Astrocyte (in vitro differentiated cells and primary cell): ENCODE data around the gene EMX2. TPM values are rescaled to one million over a fixed set of nuclear protein-coding genes. Genes with fewer than 3 reads are reported as not detected.

ENCODE experiments used
- DNase-seq: peaks from one replicate; pipeline ENCODE4 v3.0.0-alpha.2; 2010; ENCODE audit warnings: low read depth
- FAIRE-seq: peaks from 2 replicates; lab custom pipeline; 2011; peaks lifted over from hg19 to GRCh38; lab: Jason Lieb, UNC
- H2AFZ ChIP-seq: 2 replicates; pipeline ENCODE4 v1.6.0; 2012; ENCODE audit warnings: low read depth, low read length, inconsistent platforms
- H3K27ac ChIP-seq: 2 replicates; pipeline ENCODE4 v1.5.1; 2011; ENCODE audit warnings: low read depth, low read length, inconsistent platforms
- H3K27me3 ChIP-seq: 2 replicates; pipeline ENCODE4 v1.6.0; 2011; ENCODE audit warnings: low read length, inconsistent platforms; ENCODE audit not compliant: insufficient read depth
- H3K36me3 ChIP-seq: 2 replicates; pipeline ENCODE4 v1.5.1; 2011; ENCODE audit warnings: low read length, inconsistent platforms; ENCODE audit not compliant: insufficient read depth
- H3K4me1 ChIP-seq: 2 replicates; pipeline ENCODE4 v1.5.1; 2011; ENCODE audit warnings: low read length, inconsistent platforms; ENCODE audit not compliant: insufficient read depth
- H3K4me2 ChIP-seq: 2 replicates; pipeline ENCODE4 v1.6.0; 2012; ENCODE audit warnings: low read length, inconsistent platforms
- H3K4me3 ChIP-seq: 2 replicates; pipeline ENCODE4 v1.5.1; 2011; ENCODE audit warnings: low read depth, mild to moderate bottlenecking, low read length, inconsistent platforms; ENCODE audit not compliant: insufficient read depth
- H3K79me2 ChIP-seq: 2 replicates; pipeline ENCODE4 v1.6.0; 2012; ENCODE audit warnings: mild to moderate bottlenecking, low read length, inconsistent platforms; ENCODE audit not compliant: insufficient read depth
- H3K9ac ChIP-seq: 2 replicates; pipeline ENCODE4 v1.6.0; 2012; ENCODE audit warnings: mild to moderate bottlenecking, low read length, inconsistent platforms
- H3K9me3 ChIP-seq: 2 replicates; pipeline ENCODE4 v1.5.1; 2012; ENCODE audit warnings: low read depth, mild to moderate bottlenecking, low read length, inconsistent platforms; ENCODE audit not compliant: insufficient read depth
- H4K20me1 ChIP-seq: 2 replicates; pipeline ENCODE4 v1.6.0; 2012; ENCODE audit warnings: low read length, inconsistent platforms; ENCODE audit not compliant: insufficient read depth
- H3K27ac Mint-ChIP-seq: one replicate; pipeline ENCODE4 v1.8.0; 2021; ENCODE audit warnings: mild to moderate bottlenecking, mixed read lengths; ENCODE audit not compliant: unreplicated experiment
- H3K27me3 Mint-ChIP-seq: one replicate; pipeline ENCODE4 v1.8.0; 2021; ENCODE audit warnings: low read depth, mixed read lengths; ENCODE audit not compliant: unreplicated experiment
- H3K36me3 Mint-ChIP-seq: one replicate; pipeline ENCODE4 v1.8.0; 2021; ENCODE audit warnings: low read depth, mixed read lengths; ENCODE audit not compliant: unreplicated experiment
- H3K4me1 Mint-ChIP-seq: one replicate; pipeline ENCODE4 v1.8.0; 2021; ENCODE audit warnings: low read depth, mixed read lengths; ENCODE audit not compliant: unreplicated experiment
- H3K4me3 Mint-ChIP-seq: one replicate; pipeline ENCODE4 v1.8.0; 2021; ENCODE audit warnings: mild to moderate bottlenecking, moderate library complexity, mixed read lengths; ENCODE audit not compliant: unreplicated experiment
- H3K9me3 Mint-ChIP-seq: one replicate; pipeline ENCODE4 v1.8.0; 2021; ENCODE audit warnings: mild to moderate bottlenecking, mixed read lengths; ENCODE audit not compliant: unreplicated experiment
- CTCF ChIP-seq: IDR thresholded peaks from 2 replicates; pipeline ENCODE4 v1.5.1; 2011; ENCODE audit warnings: low read depth, mild to moderate bottlenecking, inconsistent platforms, low read length, moderate library complexity; ENCODE audit not compliant: insufficient read depth
- EZH2 ChIP-seq: IDR thresholded peaks from 2 replicates; pipeline ENCODE4 v1.6.1; 2012; ENCODE audit warnings: mild to moderate bottlenecking, low read length, inconsistent platforms; ENCODE audit not compliant: insufficient read depth
- total RNA-seq: library from RNA; stranded (reverse); gene quantifications from 2 replicates; pipeline ENCODE4 v1.2.1, GENCODE V29; 2021

The EMX2 gene
- total RNA-seq, 1 donor from 2014 or later: not detected

DNA sequence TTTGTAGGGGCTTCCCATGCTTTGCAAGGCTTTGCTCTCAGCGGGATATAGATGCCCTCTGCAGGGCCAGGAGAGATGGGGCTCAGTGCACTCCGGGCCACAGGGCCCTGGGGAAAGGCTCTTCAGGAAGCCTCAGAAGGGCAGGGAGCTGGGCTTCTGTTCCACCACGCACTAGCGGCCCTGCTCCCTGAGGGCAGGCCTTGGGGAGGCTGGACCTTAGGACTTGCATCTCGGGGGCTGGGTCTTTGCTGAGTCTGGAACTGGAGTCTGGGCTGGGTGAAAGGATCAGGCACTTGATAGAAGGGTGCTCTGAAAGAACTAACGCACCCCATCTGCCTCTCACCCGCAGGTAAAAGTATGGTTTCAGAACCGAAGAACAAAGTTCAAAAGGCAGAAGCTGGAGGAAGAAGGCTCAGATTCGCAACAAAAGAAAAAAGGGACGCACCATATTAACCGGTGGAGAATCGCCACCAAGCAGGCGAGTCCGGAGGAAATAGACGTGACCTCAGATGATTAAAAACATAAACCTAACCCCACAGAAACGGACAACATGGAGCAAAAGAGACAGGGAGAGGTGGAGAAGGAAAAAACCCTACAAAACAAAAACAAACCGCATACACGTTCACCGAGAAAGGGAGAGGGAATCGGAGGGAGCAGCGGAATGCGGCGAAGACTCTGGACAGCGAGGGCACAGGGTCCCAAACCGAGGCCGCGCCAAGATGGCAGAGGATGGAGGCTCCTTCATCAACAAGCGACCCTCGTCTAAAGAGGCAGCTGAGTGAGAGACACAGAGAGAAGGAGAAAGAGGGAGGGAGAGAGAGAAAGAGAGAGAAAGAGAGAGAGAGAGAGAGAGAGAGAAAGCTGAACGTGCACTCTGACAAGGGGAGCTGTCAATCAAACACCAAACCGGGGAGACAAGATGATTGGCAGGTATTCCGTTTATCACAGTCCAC is 5.4 kb downstream of the EMX2 start:
- peak overlapping the region; percentile 10 for H2AFZ ChIP-seq
- peaks cover 85% of the 10 kb centered on the region for H3K27me3 Mint-ChIP-seq
- H3K36me3 ChIP-seq: no peaks in the 10 kb centered on the region
- H3K79me2 ChIP-seq: peaks cover 52% of the 10 kb centered on the region
- H3K4me2 ChIP-seq: peak overlapping the region; percentile 84
- H3K4me1 Mint-ChIP-seq: peaks cover 3% of the 10 kb centered on the region
- H3K9ac ChIP-seq: peak overlapping the region; percentile 18
- FAIRE-seq (no peak), DNase-seq (no peak)
- peaks cover 5% of the 10 kb centered on the region for H3K4me1 ChIP-seq
- H3K27me3 ChIP-seq: peaks cover 89% of the 10 kb centered on the region
- peak overlapping the region; percentile 22 for H3K4me3 Mint-ChIP-seq
- no peak overlapping the region for H3K27ac ChIP-seq
- H4K20me1 ChIP-seq: peaks cover 11% of the 10 kb centered on the region
- no peak for TF ChIP-seq CTCF
- TF ChIP-seq EZH2: peak; percentile 6
- no peak overlapping the region for H3K27ac Mint-ChIP-seq
- H3K9me3 ChIP-seq: no peaks in the 10 kb centered on the region
- peaks cover 16% of the 10 kb centered on the region for H3K9me3 Mint-ChIP-seq
- no peak overlapping the region for H3K4me3 ChIP-seq
- H3K36me3 Mint-ChIP-seq: no peaks in the 10 kb centered on the region

DNA sequence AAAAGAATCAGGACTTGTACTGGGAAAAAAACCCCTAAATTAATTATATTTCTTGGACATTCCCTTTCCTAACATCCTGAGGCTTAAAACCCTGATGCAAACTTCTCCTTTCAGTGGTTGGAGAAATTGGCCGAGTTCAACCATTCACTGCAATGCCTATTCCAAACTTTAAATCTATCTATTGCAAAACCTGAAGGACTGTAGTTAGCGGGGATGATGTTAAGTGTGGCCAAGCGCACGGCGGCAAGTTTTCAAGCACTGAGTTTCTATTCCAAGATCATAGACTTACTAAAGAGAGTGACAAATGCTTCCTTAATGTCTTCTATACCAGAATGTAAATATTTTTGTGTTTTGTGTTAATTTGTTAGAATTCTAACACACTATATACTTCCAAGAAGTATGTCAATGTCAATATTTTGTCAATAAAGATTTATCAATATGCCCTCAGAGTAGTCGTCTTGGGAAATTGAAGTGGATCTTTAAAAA is 6.6 kb downstream of the EMX2 start:
- peaks cover 3% of the 10 kb centered on the region for H3K4me1 Mint-ChIP-seq
- no peak overlapping the region for H3K4me3 ChIP-seq
- no peak overlapping the region for H3K4me2 ChIP-seq
- peaks cover 53% of the 10 kb centered on the region for H3K79me2 ChIP-seq
- H4K20me1 ChIP-seq: peaks cover 11% of the 10 kb centered on the region
- no peak overlapping the region for H3K9ac ChIP-seq
- no peak for FAIRE-seq
- H3K4me3 Mint-ChIP-seq: no peak overlapping the region
- TF ChIP-seq EZH2 (no peak), CTCF (no peak)
- peaks cover 92% of the 10 kb centered on the region for H3K27me3 Mint-ChIP-seq
- no peak for DNase-seq
- H2AFZ ChIP-seq: no peak overlapping the region
- no peaks in the 10 kb centered on the region for H3K9me3 ChIP-seq
- no peak overlapping the region for H3K27ac ChIP-seq
- H3K4me1 ChIP-seq: peaks cover 5% of the 10 kb centered on the region
- no peak overlapping the region for H3K27ac Mint-ChIP-seq
- H3K27me3 ChIP-seq: peaks cover 89% of the 10 kb centered on the region
- H3K9me3 Mint-ChIP-seq: peaks cover 16% of the 10 kb centered on the region
- no peaks in the 10 kb centered on the region for H3K36me3 Mint-ChIP-seq
- no peaks in the 10 kb centered on the region for H3K36me3 ChIP-seq

DNA sequence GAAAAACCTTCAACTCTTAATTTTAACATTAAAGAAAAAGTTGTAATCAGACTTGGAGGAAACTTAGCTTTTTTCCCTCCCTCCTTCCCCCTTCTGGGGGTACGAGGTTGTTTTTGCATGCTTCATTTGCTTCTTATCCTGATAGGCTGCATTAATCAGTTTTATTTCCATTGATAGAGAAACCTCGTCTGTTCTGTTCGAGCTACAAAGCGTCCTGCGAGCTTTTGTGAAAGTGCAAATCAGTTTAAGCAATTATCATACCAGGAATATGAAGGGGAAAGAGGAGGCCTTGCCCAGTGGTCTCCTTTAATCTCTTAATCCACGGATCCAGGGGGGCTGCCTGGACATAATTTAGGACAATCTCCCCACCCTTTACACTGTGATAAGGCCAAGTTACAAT is 7.5 kb downstream of the EMX2 start:
- peak overlapping the region; percentile 1 for H2AFZ ChIP-seq
- no peaks in the 10 kb centered on the region for H3K36me3 Mint-ChIP-seq
- FAIRE-seq: no peak
- no peaks in the 10 kb centered on the region for H3K9me3 ChIP-seq
- H3K9me3 Mint-ChIP-seq: peaks cover 16% of the 10 kb centered on the region
- peaks cover 84% of the 10 kb centered on the region for H3K27me3 ChIP-seq
- no peak overlapping the region for H3K4me3 Mint-ChIP-seq
- peaks cover 5% of the 10 kb centered on the region for H3K4me1 ChIP-seq
- no peak overlapping the region for H3K9ac ChIP-seq
- peaks cover 47% of the 10 kb centered on the region for H3K79me2 ChIP-seq
- DNase-seq: no peak
- H3K4me3 ChIP-seq: no peak overlapping the region
- peaks cover 7% of the 10 kb centered on the region for H4K20me1 ChIP-seq
- no peaks in the 10 kb centered on the region for H3K4me1 Mint-ChIP-seq
- H3K27ac ChIP-seq: no peak overlapping the region
- TF ChIP-seq CTCF: no peak
- TF ChIP-seq EZH2: no peak
- H3K27me3 Mint-ChIP-seq: peaks cover 93% of the 10 kb centered on the region
- H3K27ac Mint-ChIP-seq: no peak overlapping the region
- H3K36me3 ChIP-seq: no peaks in the 10 kb centered on the region
- peak overlapping the region; percentile 55 for H3K4me2 ChIP-seq
